ENCODE data around the gene HDAC4.

Gene HDAC4

DNA sequence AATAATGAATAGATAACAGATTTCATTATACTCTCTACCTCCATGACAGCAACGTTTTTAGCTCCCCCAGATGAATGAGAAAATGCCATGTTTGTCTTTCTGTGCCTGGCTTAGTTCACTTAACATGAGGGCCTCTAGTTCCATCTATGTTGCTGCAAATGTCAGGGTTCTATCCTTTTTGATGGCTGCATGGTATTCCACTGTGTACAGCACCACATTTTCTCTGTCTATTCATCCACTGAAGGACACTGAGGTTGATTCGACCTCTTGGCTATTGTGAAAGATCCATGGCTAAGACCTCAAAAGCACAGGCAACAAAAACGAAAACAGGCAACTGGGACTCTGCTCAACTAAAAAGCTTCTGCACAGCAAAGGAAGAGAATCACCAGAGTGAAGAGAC, 264.6 kb downstream of the HDAC4 start:
- intact Hi-C loops (cut with DNase I), result loop anchor here (10.0 kb wide), 1 partner anchor 259 kb away; no protein-coding TSS in a partner anchor
- no peak for DNase-seq

GRCh38 chr2:239135531-239135930, 265.3 kb downstream of the HDAC4 start:
- intact Hi-C loops (cut with DNase I), result loop anchor here (10.0 kb wide), 1 partner anchor 259 kb away; no protein-coding TSS in a partner anchor
- peak in 3 of 10 donors; percentile 31 to 58 (median 43) for DNase-seq

- intact Hi-C loops (cut with DNase I), result loop anchor here (10.0 kb wide), 1 partner anchor 261 kb away; no protein-coding TSS in a partner anchor
- peak in 3 of 10 donors; percentile 77 to 86 (median 84) for DNase-seq
These were observed 266.8 kb downstream of the HDAC4 start for GRCh38 chr2:239133945-239134570.

DNA sequence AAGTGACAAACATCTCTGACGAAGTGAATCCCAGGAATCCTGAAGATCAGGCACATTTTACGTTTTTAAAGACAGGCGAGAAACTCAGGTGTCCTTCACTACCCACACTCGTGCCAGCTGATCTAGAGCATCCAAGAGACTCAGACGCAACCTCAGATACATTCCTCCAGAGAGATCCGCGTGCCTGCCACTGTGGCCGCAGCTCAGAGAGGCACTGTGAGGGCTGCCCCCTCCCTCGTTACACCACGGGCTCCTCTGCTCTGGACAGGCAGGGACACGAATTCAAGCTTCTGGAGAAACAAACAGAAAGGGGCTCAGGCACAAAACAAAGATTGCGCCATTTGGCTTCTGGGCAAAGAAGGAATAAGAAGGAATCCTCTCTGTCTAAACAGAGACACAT, 268.0 kb downstream of the HDAC4 start:
- intact Hi-C loops (cut with DNase I), result loop anchor here (10.0 kb wide), 1 partner anchor 262 kb away; no protein-coding TSS in a partner anchor

DNA sequence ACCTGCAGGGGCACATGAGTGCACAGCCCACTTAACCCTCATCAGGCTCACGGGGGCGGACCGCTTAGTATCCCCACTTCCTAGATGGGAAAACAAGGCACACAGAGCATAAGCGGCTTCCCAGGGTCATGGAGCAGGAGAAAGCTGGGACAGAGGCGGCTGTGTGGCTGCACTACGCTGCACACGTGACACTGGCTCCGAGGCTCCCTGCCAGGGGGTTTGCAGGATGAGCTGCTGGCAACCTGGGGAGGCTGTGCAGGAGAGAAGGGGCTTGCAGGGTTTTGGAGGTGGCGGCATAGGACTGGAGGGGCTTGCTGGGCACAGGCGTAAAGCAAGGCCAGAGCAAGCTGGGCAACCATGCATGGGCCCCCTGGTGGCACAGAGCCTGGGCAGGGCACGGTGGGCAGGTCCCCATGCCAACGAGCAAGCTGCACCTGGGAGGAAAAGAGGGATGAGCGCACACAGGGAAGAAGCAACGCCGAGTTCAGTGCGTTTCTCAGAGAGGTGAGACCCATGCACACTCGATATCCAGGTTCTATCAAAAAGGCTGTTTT, 268.6 kb downstream of the HDAC4 start:
- intact Hi-C loops (cut with DNase I), result loop anchor here (10.0 kb wide), 1 partner anchor 263 kb away; no protein-coding TSS in a partner anchor
- DNase-seq, result peak in 6 of 10 donors; percentile 48 to 93 (median 74)

More for the DNA sequence above, 268.0 kb downstream of the HDAC4 start:
- DNase-seq, result peak in 3 of 10 donors; percentile 70 to 84 (median 74)

GRCh38 chr2:239131521-239131920, 269.3 kb downstream of the HDAC4 start:
- DNase-seq, result peak in 9 of 10 donors; percentile 57 to 96 (median 76)
- intact Hi-C loops (cut with DNase I), result loop anchor here (10.0 kb wide), 1 partner anchor 263 kb away; no protein-coding TSS in a partner anchor

DNA sequence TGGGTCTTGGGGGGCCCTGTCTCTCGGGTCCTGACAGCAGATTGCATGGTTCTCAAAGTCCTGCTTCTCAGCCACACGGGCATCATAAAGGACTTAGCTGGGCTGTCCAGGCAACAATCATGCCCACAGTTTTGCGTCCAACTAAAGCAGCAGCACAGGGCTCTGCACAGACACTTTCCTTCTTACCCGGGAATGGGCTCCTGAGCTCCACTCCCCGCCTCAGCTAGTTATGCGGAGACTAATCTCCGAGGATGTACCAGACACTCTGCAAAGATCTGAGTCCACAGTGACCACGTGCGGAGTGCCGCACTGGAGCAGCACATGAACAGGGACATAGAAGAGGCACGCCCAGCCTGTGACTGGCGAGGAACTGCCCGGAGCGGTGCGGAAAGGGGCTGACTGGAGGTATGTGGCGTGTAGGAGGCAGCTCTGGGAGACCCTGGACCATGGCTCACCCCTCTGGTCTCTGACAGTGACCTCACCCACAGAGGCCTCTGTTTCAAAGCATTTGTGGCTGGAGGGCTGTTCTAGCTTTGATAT, 270.0 kb downstream of the HDAC4 start:
- intact Hi-C loops (cut with DNase I), result loop anchor here (10.0 kb wide), 1 partner anchor 264 kb away; no protein-coding TSS in a partner anchor
- peak in 3 of 10 donors; percentile 54 to 81 (median 63) for DNase-seq

GRCh38 chr2:239130041-239130440, 270.8 kb downstream of the HDAC4 start:
- peak in 3 of 10 donors; percentile 69 to 85 (median 83) for DNase-seq
- intact Hi-C loops (cut with DNase I), result loop anchor here (10.0 kb wide), 1 partner anchor 265 kb away; no protein-coding TSS in a partner anchor

DNA sequence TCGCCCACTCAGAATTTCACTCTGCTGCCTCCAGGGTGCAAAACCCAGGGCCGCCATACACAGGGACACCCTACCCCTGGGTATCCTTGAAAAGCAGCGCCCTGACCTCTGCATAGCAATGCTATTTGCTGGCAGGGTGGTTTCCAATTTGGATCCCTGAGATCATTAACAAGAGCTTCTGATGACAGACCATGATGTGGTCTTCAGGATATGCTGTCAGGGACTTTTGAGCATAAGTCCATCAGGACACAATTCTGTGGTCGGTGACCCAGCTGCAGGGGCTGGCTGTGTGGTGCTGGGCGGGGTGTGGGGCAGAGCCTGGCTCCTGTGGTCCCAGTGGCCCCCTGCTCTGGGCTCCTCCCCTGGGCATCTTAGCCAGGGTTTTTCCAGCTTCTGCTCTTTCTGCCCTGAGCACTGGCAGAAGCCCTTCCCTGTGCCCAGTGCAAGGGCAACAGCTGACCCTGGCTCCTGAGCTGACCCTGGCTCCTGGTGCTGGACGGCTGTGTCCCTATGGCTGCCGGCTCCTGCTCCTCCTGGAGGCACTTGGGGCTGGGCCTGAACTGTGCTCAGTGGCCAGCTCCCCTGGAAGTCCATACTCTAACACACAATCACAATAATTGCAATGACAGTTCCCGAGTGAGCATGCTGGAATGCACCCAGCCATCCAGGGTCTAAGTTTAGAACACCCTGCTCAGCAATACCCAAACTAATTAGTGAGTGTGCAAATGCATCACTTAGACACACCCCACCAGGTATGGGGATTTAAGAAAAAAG, 271.5 kb downstream of the HDAC4 start:
- intact Hi-C loops (cut with DNase I), result loop anchor here (10.0 kb wide), 1 partner anchor 855 kb away; no protein-coding TSS in a partner anchor
- peak in 3 of 10 donors; percentile 41 to 64 (median 42) for DNase-seq

DNA sequence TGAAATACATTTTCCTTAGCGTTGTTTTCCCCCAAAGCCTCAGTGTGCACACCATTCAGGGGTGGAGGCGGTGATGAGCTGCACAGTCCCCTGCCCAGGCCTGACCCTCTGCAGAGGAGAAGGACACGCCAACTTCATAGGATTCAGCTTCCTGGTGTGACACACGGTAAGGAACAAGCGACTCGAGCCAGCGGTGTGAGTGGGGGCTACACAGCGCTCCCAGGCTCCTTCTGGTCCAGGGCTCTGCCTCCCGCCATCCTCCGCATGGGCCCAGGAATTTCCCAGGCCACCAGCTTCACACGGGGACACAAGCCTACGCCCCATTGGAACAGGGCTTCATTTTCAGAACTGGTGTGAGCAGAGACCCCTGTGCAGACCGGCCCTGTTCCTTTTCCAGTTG, 272.1 kb downstream of the HDAC4 start:
- DNase-seq, result peak in 3 of 10 donors; percentile 57 to 64 (median 60)
- intact Hi-C loops (cut with DNase I), result loop anchor here (10.0 kb wide), 1 partner anchor 856 kb away; no protein-coding TSS in a partner anchor

DNA sequence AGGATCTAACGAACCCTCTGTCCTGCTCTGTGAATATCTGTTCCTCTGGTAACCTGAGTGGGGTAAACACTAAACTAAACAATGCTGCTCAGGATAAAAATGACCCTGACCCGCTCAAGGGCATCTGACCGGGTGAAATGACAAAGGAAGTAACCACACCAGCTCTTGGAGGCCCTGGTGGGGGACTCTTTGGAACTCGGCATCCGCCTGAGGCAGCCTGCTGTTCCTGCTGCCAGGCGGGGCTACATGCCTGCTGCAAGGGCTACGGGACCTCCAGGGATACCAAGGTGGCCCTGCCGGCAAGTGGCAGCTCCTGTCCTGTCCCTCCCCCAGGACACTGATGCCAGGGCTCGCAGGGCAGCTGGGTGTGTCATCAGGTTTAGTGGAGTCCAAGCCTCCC, 273.3 kb downstream of the HDAC4 start:
- intact Hi-C loops (cut with DNase I), result loop anchor here (10.0 kb wide), 1 partner anchor 857 kb away; no protein-coding TSS in a partner anchor
- DNase-seq, result peak in 2 of 10 donors; percentile 32 to 58

GRCh38 chr2:239125726-239126675, 274.8 kb downstream of the HDAC4 start:
- peak in 3 of 10 donors; percentile 71 to 72 (median 72) for DNase-seq
- intact Hi-C loops (cut with DNase I), result loop anchor here (10.0 kb wide), 1 partner anchor 859 kb away; no protein-coding TSS in a partner anchor

DNA sequence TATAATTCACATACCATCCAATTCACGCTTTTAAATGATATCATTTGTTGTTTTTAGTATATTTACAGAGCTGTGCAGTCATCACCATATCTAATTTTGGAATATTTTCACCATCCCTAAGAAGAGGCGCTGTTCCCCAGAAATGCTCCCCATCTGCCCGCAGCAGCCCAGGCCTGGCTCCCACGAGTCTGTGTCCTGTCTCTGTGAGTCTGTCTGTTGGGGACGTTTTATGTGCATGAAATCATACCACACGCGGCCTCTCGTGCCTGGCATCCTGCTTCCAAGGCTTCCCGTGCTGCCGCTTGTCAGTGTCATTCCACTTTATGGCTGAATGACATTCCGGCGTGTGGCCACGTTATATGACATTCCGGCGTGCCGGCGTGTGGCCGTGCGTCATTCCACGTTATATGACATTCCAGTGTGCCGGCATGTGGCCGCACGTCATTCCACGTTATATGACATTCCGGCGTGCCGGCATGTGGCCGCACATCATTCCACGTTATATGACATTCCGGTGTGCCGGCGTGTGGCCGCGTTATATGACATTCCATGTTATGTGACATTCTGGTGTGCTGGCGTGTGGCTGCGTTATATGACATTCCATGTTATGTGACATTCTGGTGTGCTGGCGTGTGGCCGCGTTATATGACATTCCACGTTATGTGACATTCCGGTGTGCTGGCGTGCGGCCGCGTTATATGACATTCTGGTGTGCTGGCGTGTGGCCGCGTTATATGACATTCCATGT, 276.5 kb downstream of the HDAC4 start:
- peak in 3 of 10 donors; percentile 64 to 91 (median 85) for DNase-seq
- intact Hi-C loops (cut with DNase I), result loop anchor here (10.0 kb wide), 1 partner anchor 860 kb away; no protein-coding TSS in a partner anchor

GRCh38 chr2:239122421-239123110, 278.3 kb downstream of the HDAC4 start:
- DNase-seq, result no peak
- intact Hi-C loops (cut with DNase I), result loop anchor here (10.0 kb wide), 1 partner anchor 862 kb away; no protein-coding TSS in a partner anchor

DNA sequence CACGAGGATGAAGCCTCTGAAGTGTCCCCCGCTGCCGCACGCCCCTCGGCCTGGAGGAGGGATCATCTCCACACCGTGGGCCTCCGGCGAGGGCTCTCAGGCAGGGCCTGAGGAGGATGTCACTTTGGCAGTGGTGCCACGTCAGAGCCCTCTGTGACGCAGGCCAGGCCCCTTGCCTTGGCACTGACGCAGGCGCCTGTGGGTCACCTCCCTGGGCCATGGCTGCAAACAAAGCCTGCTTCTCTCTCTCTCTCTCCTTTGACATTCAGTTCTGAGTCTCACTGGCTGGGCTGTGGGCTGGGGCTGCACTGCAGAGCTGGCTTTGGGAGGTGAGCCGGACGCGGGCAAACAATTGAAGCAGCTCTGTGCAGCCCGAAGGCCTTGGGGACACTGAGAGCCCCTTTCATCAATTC, 279.2 kb downstream of the HDAC4 start:
- intact Hi-C loops (cut with DNase I), result loop anchor here (10.0 kb wide), 1 partner anchor 863 kb away; no protein-coding TSS in a partner anchor
- DNase-seq, result peak in 9 of 10 donors; percentile 64 to 94 (median 76)

DNA sequence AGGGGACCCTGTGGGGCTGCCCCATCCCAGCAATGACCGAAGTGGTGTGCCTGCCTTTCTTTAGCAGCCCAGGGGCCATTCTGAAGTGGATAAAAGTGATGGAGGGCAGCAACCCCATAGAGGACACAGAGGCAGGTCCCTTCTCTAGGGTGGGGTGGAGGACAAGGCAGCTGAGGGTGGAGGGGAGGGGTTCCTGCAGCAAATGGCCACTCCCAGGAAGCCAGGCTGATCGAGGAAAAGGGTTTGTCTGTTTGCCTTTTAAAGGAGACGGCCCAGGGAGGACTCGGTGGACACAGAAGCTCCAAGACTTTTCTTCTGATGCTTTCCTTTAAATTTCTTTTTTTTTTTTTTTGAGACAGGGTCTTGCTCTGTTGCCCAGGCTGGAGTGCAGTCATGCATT, 280.2 kb downstream of the HDAC4 start:
- intact Hi-C loops (cut with DNase I), result loop anchor here (10.0 kb wide), 1 partner anchor 864 kb away; no protein-coding TSS in a partner anchor
- no peak for DNase-seq
